T-helper 2 cell treated with Interferon-gamma antibody and Interleukin-4, amounts not matched to agents 5 μg/mL and 100 μg/mL, for 36 hours (primary cell): ENCODE data around the gene RABIF.
"Not testable (repeated sequence)": the region's sequence is repeated elsewhere in the genome, so short reads cannot be mapped to it uniquely, and the experiment has no call there.

Source experiments
- DNase-seq: peaks from one replicate; pipeline ENCODE4 v3.0.0; 2021; ENCODE audit warnings: low spot score
- H3K27ac Mint-ChIP-seq: one replicate; pipeline ENCODE4 v1.8.0; 2021; ENCODE audit warnings: mild to moderate bottlenecking, mixed read lengths
- H3K27me3 Mint-ChIP-seq: one replicate; pipeline ENCODE4 v1.8.0; 2021; ENCODE audit warnings: low read depth, mixed read lengths
- H3K36me3 Mint-ChIP-seq: one replicate; pipeline ENCODE4 v1.8.0; 2021; ENCODE audit warnings: low read depth, mixed read lengths
- H3K4me1 Mint-ChIP-seq: one replicate; pipeline ENCODE4 v1.8.0; 2021; ENCODE audit warnings: low read depth, mixed read lengths
- H3K4me3 Mint-ChIP-seq: one replicate; pipeline ENCODE4 v1.8.0; 2022; ENCODE audit warnings: mild to moderate bottlenecking, moderate library complexity, mixed read lengths
- H3K9me3 Mint-ChIP-seq: one replicate; pipeline ENCODE4 v1.8.0; 2021; ENCODE audit warnings: mixed read lengths

Gene RABIF

DNA sequence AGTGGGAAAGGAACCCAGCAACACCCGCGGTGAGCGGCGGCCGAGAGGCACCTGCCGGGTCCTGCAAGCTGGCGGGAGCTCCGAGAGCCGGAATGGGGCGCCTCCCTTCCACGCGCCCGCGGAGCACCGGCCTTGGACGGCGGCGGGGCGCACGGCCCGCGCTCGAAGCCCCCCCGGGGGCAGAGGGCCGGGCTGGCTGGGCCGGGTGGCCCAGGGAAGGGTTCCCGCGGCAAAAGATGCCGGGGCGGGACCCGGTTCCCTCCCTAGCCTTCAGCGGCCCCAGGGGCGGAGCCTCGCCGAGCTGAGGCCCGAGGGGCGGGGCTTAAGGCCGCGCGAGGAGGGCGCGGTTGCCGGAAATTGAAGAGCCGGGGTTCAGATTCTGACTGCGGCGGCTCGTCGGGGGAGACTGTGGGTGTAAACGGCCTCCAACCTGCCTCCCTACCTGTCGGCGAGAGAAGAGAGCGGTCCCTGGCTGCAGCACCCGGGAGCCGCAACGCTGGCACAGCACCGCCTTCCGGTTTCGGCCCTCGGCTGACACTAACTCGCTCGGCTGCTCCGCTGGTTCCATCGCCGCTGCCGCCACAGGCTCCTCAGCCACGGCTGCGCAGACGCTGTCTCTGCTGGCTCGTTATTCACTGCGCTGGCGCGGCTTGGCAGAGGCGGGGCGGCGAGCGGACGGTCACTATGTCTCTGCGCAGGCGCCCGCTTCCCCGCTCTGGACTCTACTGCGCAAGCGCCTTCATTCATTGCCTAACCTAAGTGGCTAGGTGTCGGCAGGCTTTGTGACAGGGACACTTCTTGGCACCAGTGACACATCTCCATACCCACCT, at the start of gene RABIF:
TSS of gene RABIF (minus strand) at position 619 of the 830 bp plus-strand sequence. CDS start at position 568, 51 bp downstream.
- no peaks in the 10 kb centered on the region for H3K9me3 Mint-ChIP-seq

DNA sequence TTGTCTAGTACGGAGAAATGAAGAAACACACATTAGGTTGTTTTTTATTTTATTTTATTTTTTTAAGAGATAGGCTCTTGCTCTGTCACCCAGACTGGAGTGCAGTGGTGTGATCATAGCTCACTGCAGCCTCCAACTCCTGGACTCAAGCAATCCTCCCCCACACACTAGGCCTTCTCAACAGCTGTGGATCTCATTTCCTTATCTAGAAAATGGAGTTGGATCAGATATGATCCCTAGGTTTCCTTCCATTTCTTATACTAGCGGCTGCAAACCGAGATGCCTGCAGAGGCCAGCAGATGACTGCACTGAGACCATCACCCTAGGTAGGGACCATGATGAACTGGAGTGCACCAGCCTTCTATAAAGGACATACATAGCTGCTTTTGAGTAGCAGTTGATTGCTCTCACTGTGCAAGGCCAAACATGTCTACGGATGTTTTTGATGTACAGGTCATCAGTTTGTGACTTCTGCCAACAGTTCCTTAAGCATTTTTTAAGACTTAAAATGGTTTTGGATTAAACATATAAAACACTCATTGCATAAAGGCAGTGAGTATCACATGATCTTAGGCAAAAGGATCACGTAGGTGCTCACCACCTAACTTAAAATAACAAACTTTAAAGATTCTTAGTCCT, 49.5 kb upstream of the RABIF start:
- Mint-ChIP-seq H3K9me3 (no peaks in the 10 kb centered on the region), H3K4me3 (no peak overlapping the region), H3K36me3 (peaks cover 23% of the 10 kb centered on the region), H3K27ac (no peak overlapping the region), H3K4me1 (no peaks in the 10 kb centered on the region), H3K27me3 (peaks cover 14% of the 10 kb centered on the region)
- no peak for DNase-seq

More for the DNA sequence above, at the start of gene RABIF:
- peak; percentile 98 for DNase-seq
- H3K27me3 Mint-ChIP-seq: no peaks in the 10 kb centered on the region
- H3K27ac Mint-ChIP-seq: peak within 1 kb of the TSS; percentile 100
- peaks cover 13% of the 10 kb centered on the region for H3K4me1 Mint-ChIP-seq
- peaks cover 19% of the 10 kb centered on the region for H3K36me3 Mint-ChIP-seq
- H3K4me3 Mint-ChIP-seq: peak within 1 kb of the TSS; percentile 98

DNA sequence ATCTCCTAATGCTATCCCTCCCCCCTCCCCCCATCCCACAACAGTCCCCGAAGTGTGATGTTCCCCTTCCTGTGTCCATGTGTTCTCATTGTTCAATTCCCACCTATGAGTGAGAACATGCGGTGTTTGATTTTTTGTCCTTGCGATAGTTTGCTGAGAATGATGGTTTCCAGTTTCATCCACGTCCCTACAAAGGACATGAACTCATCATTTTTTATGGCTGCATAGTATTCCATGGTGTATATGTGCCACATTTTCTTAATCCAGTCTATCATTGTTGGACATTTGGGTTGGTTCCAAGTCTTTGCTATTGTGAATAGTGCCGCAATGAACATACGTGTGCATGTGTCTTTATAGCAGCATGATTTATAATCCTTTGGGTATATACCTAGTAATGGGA, 47.5 kb upstream of the RABIF start:
- peaks cover 22% of the 10 kb centered on the region for H3K27me3 Mint-ChIP-seq
- H3K4me1 Mint-ChIP-seq, H3K9me3 Mint-ChIP-seq, DNase-seq, H3K27ac Mint-ChIP-seq, H3K4me3 Mint-ChIP-seq, H3K36me3 Mint-ChIP-seq: not testable (repeated sequence)

DNA sequence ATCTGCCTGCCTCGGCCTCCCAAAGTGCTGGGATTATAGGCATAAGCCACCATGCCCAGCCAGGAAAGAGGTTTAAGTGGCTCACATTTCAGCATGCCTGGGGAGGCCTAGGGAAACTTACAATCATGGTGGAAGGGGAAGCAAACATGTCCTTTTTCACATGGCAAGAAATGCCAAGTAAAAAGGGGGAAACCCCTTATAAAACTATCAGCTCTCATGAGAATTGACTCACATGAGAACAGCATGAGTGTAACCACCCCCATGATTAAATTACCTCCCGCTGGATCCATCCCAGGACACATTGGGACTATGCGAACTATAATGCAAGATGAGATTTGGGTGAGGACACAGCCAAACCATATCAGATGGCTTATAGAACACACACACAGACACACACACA, 46.9 kb upstream of the RABIF start:
- Mint-ChIP-seq H3K27me3 (peaks cover 22% of the 10 kb centered on the region), H3K27ac (no peak overlapping the region), H3K4me3 (no peak overlapping the region), H3K36me3 (peaks cover 4% of the 10 kb centered on the region), H3K4me1 (no peaks in the 10 kb centered on the region), H3K9me3 (peaks cover 4% of the 10 kb centered on the region)
- DNase-seq: no peak

DNA sequence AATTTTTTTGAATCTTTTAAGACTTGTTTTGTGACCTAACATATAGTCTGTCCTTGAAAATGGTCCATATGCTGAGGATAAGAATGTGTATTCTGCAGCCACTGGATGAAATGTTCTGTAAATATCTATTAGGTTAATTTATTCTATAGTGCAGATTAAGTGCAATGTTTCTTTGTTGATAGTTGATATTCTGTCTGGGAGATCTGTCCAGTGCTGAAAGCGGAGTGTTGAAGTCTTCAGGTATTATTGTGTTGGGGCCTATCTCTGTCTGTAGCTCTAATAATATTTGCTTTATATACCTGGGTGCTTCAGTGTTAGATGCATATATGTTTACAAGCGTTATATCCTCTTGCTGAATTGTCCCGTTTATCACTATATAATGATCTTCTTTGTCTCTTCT, 45.8 kb upstream of the RABIF start:
- peaks cover 4% of the 10 kb centered on the region for H3K9me3 Mint-ChIP-seq
- H3K4me3 Mint-ChIP-seq: no peak overlapping the region

DNA sequence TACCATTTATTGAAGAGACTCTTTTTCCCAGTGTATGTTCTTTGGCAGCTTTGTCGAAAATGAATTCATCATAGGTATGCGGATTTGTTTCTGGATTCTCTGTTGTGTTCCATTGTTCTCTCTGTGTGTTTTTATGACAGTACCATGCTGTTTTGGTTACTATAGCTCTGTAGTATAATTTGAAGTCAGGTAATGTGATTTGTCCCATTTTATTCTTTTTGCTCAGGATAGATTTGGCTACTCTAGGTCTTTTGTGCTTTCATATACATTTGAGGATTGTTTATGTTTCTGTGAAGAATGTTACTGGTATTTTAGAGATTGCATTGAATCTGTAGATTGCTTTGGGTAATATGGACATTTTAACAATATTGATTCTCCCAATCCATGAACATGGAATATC, 43.5 kb upstream of the RABIF start:
- Mint-ChIP-seq H3K4me3 (no peak overlapping the region), H3K9me3 (peaks cover 4% of the 10 kb centered on the region), H3K27ac (no peak overlapping the region), H3K36me3 (no peaks in the 10 kb centered on the region), H3K4me1 (no peaks in the 10 kb centered on the region), H3K27me3 (peaks cover 24% of the 10 kb centered on the region)
- no peak for DNase-seq

More for the DNA sequence above, 45.8 kb upstream of the RABIF start:
- DNase-seq: no peak
- H3K27me3 Mint-ChIP-seq: peaks cover 24% of the 10 kb centered on the region
- no peak overlapping the region for H3K27ac Mint-ChIP-seq
- H3K4me1 Mint-ChIP-seq: no peaks in the 10 kb centered on the region
- no peaks in the 10 kb centered on the region for H3K36me3 Mint-ChIP-seq

DNA sequence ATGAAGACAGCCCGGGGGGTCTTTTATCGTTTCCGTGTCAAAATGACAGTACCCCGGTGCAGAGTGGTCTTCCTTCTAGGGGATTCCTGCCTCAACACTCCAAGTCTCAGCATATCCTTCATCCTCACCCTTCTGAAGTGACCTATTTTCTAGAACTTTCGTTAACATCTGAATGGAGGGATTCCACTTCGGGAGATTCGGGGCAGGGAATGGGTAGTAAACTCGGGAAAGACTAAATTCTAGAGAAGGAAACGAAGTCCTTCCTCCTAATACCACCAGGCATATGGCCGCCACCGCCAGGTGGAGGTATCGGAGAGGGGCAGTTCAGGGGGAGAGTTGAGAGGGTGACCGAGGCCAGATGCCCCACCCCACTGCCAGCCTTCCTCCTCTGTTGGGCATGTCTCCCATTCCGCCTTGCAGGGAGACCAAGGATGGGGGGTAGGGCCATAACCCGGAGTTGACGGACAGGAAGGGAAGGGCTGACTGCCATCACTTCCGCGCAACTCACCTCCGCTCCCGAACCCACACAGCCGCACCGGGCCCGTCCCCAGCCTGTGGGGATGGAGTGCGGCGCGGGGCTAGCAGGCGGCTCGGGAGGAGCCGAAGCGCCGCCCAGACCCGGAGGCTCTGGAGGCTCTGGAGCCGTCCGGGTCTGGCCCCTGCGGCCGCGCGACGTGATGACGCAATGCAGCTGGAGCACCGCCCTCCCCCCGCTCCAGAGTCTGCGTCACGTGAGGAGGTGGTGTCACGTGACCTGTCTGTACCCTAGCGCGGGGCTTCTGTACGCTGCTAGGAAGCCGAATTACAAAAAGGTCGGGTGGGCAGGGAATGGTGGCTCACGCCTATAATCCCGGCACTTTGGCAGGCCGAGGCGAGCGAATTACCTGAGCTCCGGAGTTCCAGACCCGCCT, 37.9 kb upstream of the RABIF start, which contains the start of gene KLHL12:
TSS of gene KLHL12 (minus strand) at position 654 of the 911 bp plus-strand sequence. CDS start 2,072 bp downstream, outside the sequence.
- Mint-ChIP-seq H3K4me1 (peaks cover 27% of the 10 kb centered on the region), H3K4me3 (peak within 1 kb of the TSS; percentile 92), H3K9me3 (no peaks in the 10 kb centered on the region), H3K27me3 (peaks cover 2% of the 10 kb centered on the region), H3K27ac (peak within 1 kb of the TSS; percentile 96), H3K36me3 (peaks cover 11% of the 10 kb centered on the region)
- peak; percentile 95 for DNase-seq

DNA sequence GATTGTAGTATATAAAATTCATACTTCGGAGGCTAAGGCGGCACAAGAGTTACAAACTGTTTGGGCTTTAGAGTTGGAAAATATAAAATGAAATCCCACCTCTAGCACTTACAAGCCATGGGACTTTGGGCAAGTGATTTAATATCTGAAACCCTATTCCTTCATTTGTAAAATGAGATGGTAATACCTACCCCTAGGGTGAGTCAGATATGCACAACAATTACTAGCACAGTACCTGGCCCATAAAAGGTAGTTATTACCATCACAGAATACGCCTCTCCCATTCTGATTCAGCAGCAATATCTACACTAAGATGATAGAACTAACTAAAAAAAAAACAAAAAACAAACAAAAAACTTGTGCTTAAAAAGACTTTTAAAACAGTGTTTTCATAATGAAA, 34.6 kb upstream of the RABIF start:
- no peak for DNase-seq
- Mint-ChIP-seq H3K27me3 (no peaks in the 10 kb centered on the region), H3K36me3 (peaks cover 16% of the 10 kb centered on the region), H3K4me3 (no peak overlapping the region), H3K4me1 (peaks cover 27% of the 10 kb centered on the region), H3K9me3 (no peaks in the 10 kb centered on the region), H3K27ac (no peak overlapping the region)

DNA sequence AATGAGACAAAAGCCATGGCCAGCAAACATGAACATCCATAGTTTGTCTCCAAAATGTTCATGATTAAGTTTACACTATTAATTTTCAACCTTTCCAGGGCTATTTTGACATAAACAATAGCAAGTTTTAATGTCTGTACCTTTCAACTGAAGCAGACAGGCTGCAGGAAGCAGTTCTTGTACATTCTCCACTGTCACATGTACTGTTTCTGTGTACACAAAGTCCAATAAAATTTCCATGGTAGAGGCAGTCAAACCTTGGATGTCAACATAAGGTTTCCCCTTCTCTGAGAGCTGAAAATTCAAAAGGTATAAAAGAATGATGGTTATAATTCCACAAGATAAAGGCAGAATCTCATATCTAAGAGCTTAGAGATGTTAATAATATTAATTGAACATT, 30.7 kb upstream of the RABIF start:
- Mint-ChIP-seq H3K27ac (no peak overlapping the region), H3K9me3 (no peaks in the 10 kb centered on the region), H3K36me3 (peaks cover 32% of the 10 kb centered on the region)

DNA sequence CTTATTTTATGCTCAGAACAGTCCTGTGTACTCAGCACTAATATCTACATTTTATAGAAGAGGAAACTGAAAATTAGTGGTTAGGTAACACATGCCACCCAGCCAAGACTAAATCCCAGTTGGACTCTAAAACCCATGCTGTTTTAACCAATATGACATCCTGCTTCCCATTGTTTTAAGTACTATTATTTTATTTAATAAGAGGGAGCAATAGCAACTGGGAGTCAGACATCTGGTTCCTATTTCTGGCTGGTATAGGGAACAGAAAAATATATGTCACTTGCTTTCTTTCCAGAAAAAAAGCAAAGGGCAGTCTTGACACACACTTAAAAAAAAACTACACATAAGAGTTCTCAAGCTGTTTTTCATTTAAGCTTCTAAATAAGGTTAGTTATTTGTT, 26.2 kb upstream of the RABIF start:
- Mint-ChIP-seq H3K27ac (no peak overlapping the region), H3K36me3 (peaks cover 54% of the 10 kb centered on the region), H3K27me3 (no peaks in the 10 kb centered on the region), H3K4me3 (no peak overlapping the region), H3K4me1 (peaks cover 7% of the 10 kb centered on the region), H3K9me3 (no peaks in the 10 kb centered on the region)
- no peak for DNase-seq

More for the DNA sequence above, 30.7 kb upstream of the RABIF start:
- no peak for DNase-seq
- Mint-ChIP-seq H3K4me3 (no peak overlapping the region), H3K27me3 (no peaks in the 10 kb centered on the region), H3K4me1 (peaks cover 17% of the 10 kb centered on the region)

DNA sequence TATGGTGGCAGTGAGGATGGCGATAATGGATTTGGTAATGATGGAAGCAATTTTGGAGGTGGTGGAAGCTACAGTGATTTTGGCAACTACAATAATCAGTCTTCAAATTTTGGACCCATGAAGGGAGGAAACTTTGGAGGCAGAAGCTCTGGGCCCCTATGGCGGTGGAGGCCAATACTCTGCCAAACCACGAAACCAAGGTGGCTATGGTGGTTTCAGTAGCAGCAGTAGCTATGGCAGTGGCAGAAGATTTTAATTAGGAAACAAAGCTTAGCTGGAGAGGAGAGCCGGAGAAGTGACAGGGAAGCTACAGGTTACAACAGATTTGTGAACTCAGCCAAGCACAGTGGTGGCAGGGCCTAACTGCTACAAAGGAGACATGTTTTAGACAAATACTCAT, 23.5 kb upstream of the RABIF start:
- peaks cover 46% of the 10 kb centered on the region for H3K36me3 Mint-ChIP-seq
- H3K27me3 Mint-ChIP-seq, H3K27ac Mint-ChIP-seq, H3K9me3 Mint-ChIP-seq, H3K4me3 Mint-ChIP-seq, H3K4me1 Mint-ChIP-seq, DNase-seq: not testable (repeated sequence)

DNA sequence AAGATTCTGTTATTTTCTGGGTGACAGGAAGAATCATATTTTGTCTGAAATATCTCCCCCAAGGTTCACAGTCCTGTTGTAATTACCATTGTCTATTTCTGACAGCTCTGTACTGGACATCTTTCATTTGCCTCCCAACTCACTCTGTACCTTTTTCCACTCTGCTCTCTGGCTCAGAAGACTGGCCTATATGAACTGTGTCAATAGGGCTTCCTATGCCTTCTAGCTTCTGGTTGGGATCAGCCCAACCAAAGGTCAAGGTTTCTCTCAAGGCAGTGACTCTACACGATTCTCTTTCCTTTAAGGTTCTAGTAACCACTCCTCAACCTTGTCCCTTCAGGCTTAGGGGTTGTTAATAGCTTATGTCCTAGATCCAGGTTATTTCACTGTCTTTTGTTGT, 20.5 kb upstream of the RABIF start:
- Mint-ChIP-seq H3K9me3 (no peaks in the 10 kb centered on the region), H3K36me3 (peaks cover 36% of the 10 kb centered on the region), H3K4me1 (peaks cover 9% of the 10 kb centered on the region), H3K27me3 (no peaks in the 10 kb centered on the region), H3K27ac (no peak overlapping the region), H3K4me3 (no peak overlapping the region)
- DNase-seq: no peak

DNA sequence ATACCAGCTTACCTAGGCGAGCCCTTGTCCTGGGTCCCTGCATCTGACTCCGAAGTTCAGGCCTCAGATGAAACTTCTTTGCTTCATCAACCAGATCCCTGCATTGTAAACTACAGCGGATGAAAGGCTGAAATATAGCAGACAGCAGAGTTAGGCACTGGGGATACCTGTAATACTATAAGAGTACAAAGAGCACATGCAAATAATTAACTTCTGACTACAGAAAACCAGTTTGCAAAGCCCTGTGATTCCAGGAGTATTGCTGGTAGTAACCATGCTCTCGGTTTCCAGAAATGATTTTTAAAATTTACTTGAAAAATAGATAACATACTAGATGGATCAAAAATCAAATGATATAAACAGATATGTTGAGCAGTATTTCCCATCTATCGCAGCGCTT, 20.0 kb upstream of the RABIF start:
- DNase-seq: no peak
- no peaks in the 10 kb centered on the region for H3K27me3 Mint-ChIP-seq
- no peak overlapping the region for H3K27ac Mint-ChIP-seq
- peaks cover 37% of the 10 kb centered on the region for H3K36me3 Mint-ChIP-seq
- peaks cover 11% of the 10 kb centered on the region for H3K4me1 Mint-ChIP-seq
- no peak overlapping the region for H3K4me3 Mint-ChIP-seq
- H3K9me3 Mint-ChIP-seq: no peaks in the 10 kb centered on the region
